ENCODE data around the gene PPP3R1.

PPP3R1 gene

DNA sequence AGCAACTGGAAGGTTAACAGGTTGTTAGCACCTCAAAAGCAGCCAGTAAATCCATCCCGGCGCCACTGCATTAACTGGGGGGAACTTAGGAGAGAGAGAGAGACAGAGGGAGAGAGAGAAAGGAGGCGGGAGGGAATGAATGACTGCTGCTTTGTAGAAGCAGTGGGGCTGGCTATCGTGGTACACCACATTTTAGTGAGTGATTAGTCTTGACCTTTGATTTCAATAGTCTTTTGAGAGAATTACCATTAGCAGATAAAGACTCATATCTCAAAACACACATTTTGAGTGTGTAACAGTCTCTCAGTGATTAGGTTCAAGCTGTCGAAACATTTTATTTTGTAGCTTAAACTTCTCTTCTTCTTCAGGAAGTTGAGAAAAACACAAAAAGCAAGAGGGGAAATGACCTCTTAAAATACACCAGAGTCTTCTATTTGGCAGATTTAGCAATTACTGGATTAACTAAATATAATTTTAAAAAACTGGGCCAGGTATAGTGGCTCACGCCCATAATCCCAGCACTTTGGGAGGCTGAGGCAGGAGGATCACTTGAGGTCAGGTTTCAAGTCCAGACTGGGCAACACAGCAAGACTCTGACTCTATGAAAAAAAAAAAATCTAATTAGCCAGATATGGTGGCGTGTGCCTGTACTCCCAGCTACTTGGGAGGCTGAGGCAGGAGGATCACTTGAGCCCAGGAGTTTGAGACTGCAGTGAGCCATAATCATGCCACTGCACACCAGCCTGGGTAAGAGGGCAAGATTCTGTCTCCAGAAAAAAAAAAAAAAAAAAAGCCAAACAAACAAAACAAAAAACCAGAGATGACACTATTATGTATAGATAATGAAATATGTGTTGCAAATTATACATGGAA, 116.6 kb downstream of the PPP3R1 start:
- no peak for DNase-seq

- DNase-seq, result no peak
These were observed 117.8 kb downstream of the PPP3R1 start for GRCh38 chr2:68134554-68134953.

DNA sequence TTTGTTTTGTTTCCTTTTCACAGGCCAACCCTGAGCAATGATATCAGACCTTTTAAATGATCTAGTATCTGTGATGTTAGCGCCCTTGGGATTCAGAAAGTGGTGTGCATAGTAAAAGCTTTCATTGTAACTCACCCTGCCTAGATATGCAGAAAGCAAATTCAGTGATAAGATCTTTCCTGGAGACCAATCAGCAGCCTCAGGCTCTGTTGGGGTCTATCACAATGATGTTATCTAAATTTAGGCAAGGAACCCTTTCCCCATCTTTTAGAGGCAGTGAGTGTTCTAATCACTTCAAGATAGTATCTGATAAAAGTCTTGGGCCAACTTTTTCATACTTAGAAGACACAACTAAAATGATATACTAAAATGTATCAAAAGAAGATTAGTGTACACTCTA, 118.2 kb downstream of the PPP3R1 start:
- DNase-seq, result no peak

Data from activated T-cell treated with anti-CD3 and anti-CD28 coated beads, Interleukin-2, amount 50 U/mL, for 48 hours (primary cell).